ENCODE measurements around the gene EXOSC2. TPM values are rescaled to one million over a fixed set of nuclear protein-coding genes. Genes with fewer than 3 reads are reported as not detected.
A peak's percentile ranks its signal among the peaks of the same experiment; 100 is the strongest.

The EXOSC2 gene
- total and polyA plus RNA-seq, 2 of the 13 experiments (the other 11 are each of a cell fraction or from before 2014, with no cell fraction given), result 27.5 to 63.8 TPM

GRCh38 chr9:130689572-130689936, 4.0 kb upstream of the EXOSC2 start:
- Histone ChIP-seq H3K27me3 (ENCODE audit: control insufficient read depth in 1 of 2, insufficient read depth in 2 of 2, low read length in 2 of 2) (peaks cover 0 to 3% of the 10 kb centered on the region in 2 experiments; a peak in 1 of 5 replicates), H2AFZ (ENCODE audit: low read length) (peak overlapping the region; percentile 96), H3K27ac (ENCODE audit: extremely low read length, insufficient read depth, low read length) (peak overlapping the region; percentile 53), H3K4me3 (replicated peaks in 1 of 3; ENCODE audit: insufficient read depth in 1 of 3, low read depth in 2 of 3, low read length in 3 of 3) (peak overlapping the region; percentile 49 to 76 (median 60)), H3K4me2 (ENCODE audit: low read depth, low read length) (peak overlapping the region; percentile 87), H3K36me3 (replicated peaks in 1 of 2; ENCODE audit: control insufficient read depth in 1 of 2, insufficient read depth in 2 of 2, low read length in 2 of 2) (no peaks in the 10 kb centered on the region), H4K20me1 (ENCODE audit: insufficient read depth, low read length) (no peaks in the 10 kb centered on the region), H3K9ac (ENCODE audit: insufficient read depth, low read depth, low read length) (peak overlapping the region; percentile 66), H3K4me1 (ENCODE audit: insufficient read depth, low read length) (peaks cover 23% of the 10 kb centered on the region), H3K9me3 (ENCODE audit: low read length) (peaks cover 8% of the 10 kb centered on the region), H3K79me2 (ENCODE audit: insufficient read depth, low read length) (peaks cover 10% of the 10 kb centered on the region)
- WGBS (ENCODE audit: low lambda C conversion rate), result 0% methylated on average over 1 of the region's 1 CpG
- DNase-seq (ENCODE audit: low spot score) (no peak), FAIRE-seq (no peak), ATAC-seq (peak; percentile 9; the same call in 2 of the 3 replicates)
- no TSS peak for BruUV-seq (replicated peaks)
- POLR2A ChIA-PET, result interaction anchor here (1.0 to 2.4 kb wide), 6 partner anchors 8 to 190 kb away, joined by 3 to 17 read pairs (median 4); no protein-coding TSS in a partner anchor
- in situ Hi-C loops (cut with HindIII; ENCODE audit: extremely low pct_ligation_motif_present, low pct_unique_long_range_greater_than_20kb) (no loop called here), intact Hi-C loops (cut with micrococcal nuclease; ENCODE audit: unreplicated experiment) (loop anchor here (10.0 kb wide), 1 partner anchor 95 kb away; no protein-coding TSS in a partner anchor)
- CTCF ChIA-PET (ENCODE audit: low intra/inter-chr PET ratio, low total read pairs), result no interaction called here
- TF ChIP-seq ZNF816 (CRISPR knock-in tag; IDR thresholded peaks at IDR 0.05; ENCODE audit: borderline replicate concordance) (0 out of 2 replicates have a peak, but pooled peaks have one; percentile 41), PHF21A (CRISPR knock-in tag; IDR thresholded peaks at IDR 0.05) (0 out of 2 replicates have a peak, but pooled peaks have one; percentile 13), NR2C2 (CRISPR knock-in tag; IDR thresholded peaks at IDR 0.05; ENCODE audit: borderline replicate concordance) (no peak), ZMYM3 (CRISPR knock-in tag; IDR thresholded peaks at IDR 0.05) (no peak)

GRCh38 chr9:130689937-130690700, 3.5 kb upstream of the EXOSC2 start:
- intact Hi-C loops (cut with micrococcal nuclease; ENCODE audit: unreplicated experiment), result loop anchor here (10.0 kb wide), 1 partner anchor 95 kb away; no protein-coding TSS in a partner anchor
- Histone ChIP-seq H3K4me2 (ENCODE audit: low read depth, low read length) (peak overlapping the region; percentile 87), H4K20me1 (ENCODE audit: insufficient read depth, low read length) (no peaks in the 10 kb centered on the region), H2AFZ (ENCODE audit: low read length) (peak overlapping the region; percentile 96), H3K4me3 (replicated peaks in 1 of 3; ENCODE audit: insufficient read depth in 1 of 3, low read depth in 2 of 3, low read length in 3 of 3) (peak overlapping the region; percentile 60 to 76 (median 68)), H3K27ac (ENCODE audit: extremely low read length, insufficient read depth, low read length) (peak overlapping the region; percentile 57), H3K79me2 (ENCODE audit: insufficient read depth, low read length) (peaks cover 16% of the 10 kb centered on the region), H3K9me3 (ENCODE audit: low read length) (peaks cover 3% of the 10 kb centered on the region), H3K9ac (ENCODE audit: insufficient read depth, low read depth, low read length) (peak overlapping the region; percentile 69), H3K36me3 (replicated peaks in 1 of 2; ENCODE audit: control insufficient read depth in 1 of 2, insufficient read depth in 2 of 2, low read length in 2 of 2) (no peaks in the 10 kb centered on the region), H3K27me3 (ENCODE audit: control insufficient read depth in 1 of 2, insufficient read depth in 2 of 2, low read length in 2 of 2) (peaks cover 0 to 3% of the 10 kb centered on the region in 2 experiments; a peak in 1 of 5 replicates), H3K4me1 (ENCODE audit: insufficient read depth, low read length) (peaks cover 29% of the 10 kb centered on the region)
- FAIRE-seq (peak; percentile 99), ATAC-seq (peak; percentile 90), DNase-seq (ENCODE audit: low spot score) (peak; percentile 97)
- WGBS (ENCODE audit: low lambda C conversion rate), result 2% methylated on average over 15 of the region's 15 CpGs
- POLR2A ChIA-PET, result interaction anchor here (1.0 to 2.4 kb wide), 7 partner anchors 9 to 191 kb away, joined by 3 to 17 read pairs (median 4); no protein-coding TSS in a partner anchor
- CTCF ChIA-PET (ENCODE audit: low intra/inter-chr PET ratio, low total read pairs), result no interaction called here
- in situ Hi-C loops (cut with HindIII; ENCODE audit: extremely low pct_ligation_motif_present, low pct_unique_long_range_greater_than_20kb), result no loop called here
- BruUV-seq (replicated peaks), result no TSS peak
- TF ChIP-seq NFRKB (IDR thresholded peaks at IDR 0.05), result no peak
- TF ChIP-seq ZNF282 (IDR thresholded peaks at IDR 0.05; ENCODE audit: partially characterized antibody), result no peak
- no peak for TF ChIP-seq TFDP1 (CRISPR knock-in tag; IDR thresholded peaks at IDR 0.05; ENCODE audit: borderline replicate concordance)
- TF ChIP-seq CCAR2 (optimal IDR thresholded peaks at IDR 0.05; ENCODE audit: low read depth, low read length), result no peak
- no peak for TF ChIP-seq DDIT3 (CRISPR knock-in tag; IDR thresholded peaks at IDR 0.05)
- no peak for TF ChIP-seq ZNF792 (CRISPR knock-in tag; IDR thresholded peaks at IDR 0.05)
- peak; percentile 81 for TF ChIP-seq SP2 (CRISPR knock-in tag; IDR thresholded peaks at IDR 0.05)
- 0 out of 2 replicates have a peak, but pooled peaks have one; percentile 21 for TF ChIP-seq ZSCAN29 (CRISPR knock-in tag; conservative IDR thresholded peaks at IDR 0.05)
- TF ChIP-seq KDM4B (CRISPR knock-in tag; IDR thresholded peaks at IDR 0.05), result no peak
- TF ChIP-seq STAG1 (CRISPR knock-in tag; IDR thresholded peaks at IDR 0.05), result no peak
- TF ChIP-seq PLRG1 (conservative IDR thresholded peaks at IDR 0.05), result no peak
- TF ChIP-seq KMT2A (CRISPR knock-in tag; IDR thresholded peaks at IDR 0.05), result no peak
- no peak for TF ChIP-seq ZNF441 (CRISPR knock-in tag; IDR thresholded peaks at IDR 0.05; ENCODE audit: borderline replicate concordance)
- no peak for TF ChIP-seq MTF2 (CRISPR knock-in tag; IDR thresholded peaks at IDR 0.05; ENCODE audit: borderline replicate concordance)
- no peak for TF ChIP-seq NBN (conservative IDR thresholded peaks at IDR 0.05)
